Nephron progenitor cell (in vitro differentiated cells): Measurements from ENCODE around the gene SSRP1.

Experiments used
- DNase-seq: peaks from one replicate; pipeline ENCODE4 v3.0.0; 2021
- H3K27ac Mint-ChIP-seq: 2 replicates; pipeline ENCODE4 v1.8.0; 2021; ENCODE audit warnings: mild to moderate bottlenecking, moderate library complexity, mixed read lengths
- H3K27me3 Mint-ChIP-seq: 2 replicates; pipeline ENCODE4 v1.8.0; 2021; ENCODE audit warnings: mild to moderate bottlenecking, low read depth, mixed read lengths; ENCODE audit not compliant: poor library complexity
- H3K36me3 Mint-ChIP-seq: 2 replicates; pipeline ENCODE4 v1.8.0; 2021; ENCODE audit warnings: low read depth, mixed read lengths
- H3K4me1 Mint-ChIP-seq: 2 replicates; pipeline ENCODE4 v1.8.0; 2021; ENCODE audit warnings: mixed read lengths
- H3K4me3 Mint-ChIP-seq: 2 replicates; pipeline ENCODE4 v1.8.0; 2021; ENCODE audit warnings: mild to moderate bottlenecking, moderate library complexity, mixed read lengths
- H3K9me3 Mint-ChIP-seq: 2 replicates; pipeline ENCODE4 v1.8.0; 2021; ENCODE audit warnings: mild to moderate bottlenecking, moderate library complexity, mixed read lengths
- CTCF ChIP-seq: fragments of 200-600 bp; sonication (generic); IDR thresholded peaks from 2 replicates; pipeline ENCODE4 v1.5.0; 2021; ENCODE audit warnings: antibody characterized with exemption

SSRP1 gene, protein sequence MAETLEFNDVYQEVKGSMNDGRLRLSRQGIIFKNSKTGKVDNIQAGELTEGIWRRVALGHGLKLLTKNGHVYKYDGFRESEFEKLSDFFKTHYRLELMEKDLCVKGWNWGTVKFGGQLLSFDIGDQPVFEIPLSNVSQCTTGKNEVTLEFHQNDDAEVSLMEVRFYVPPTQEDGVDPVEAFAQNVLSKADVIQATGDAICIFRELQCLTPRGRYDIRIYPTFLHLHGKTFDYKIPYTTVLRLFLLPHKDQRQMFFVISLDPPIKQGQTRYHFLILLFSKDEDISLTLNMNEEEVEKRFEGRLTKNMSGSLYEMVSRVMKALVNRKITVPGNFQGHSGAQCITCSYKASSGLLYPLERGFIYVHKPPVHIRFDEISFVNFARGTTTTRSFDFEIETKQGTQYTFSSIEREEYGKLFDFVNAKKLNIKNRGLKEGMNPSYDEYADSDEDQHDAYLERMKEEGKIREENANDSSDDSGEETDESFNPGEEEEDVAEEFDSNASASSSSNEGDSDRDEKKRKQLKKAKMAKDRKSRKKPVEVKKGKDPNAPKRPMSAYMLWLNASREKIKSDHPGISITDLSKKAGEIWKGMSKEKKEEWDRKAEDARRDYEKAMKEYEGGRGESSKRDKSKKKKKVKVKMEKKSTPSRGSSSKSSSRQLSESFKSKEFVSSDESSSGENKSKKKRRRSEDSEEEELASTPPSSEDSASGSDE

DNA sequence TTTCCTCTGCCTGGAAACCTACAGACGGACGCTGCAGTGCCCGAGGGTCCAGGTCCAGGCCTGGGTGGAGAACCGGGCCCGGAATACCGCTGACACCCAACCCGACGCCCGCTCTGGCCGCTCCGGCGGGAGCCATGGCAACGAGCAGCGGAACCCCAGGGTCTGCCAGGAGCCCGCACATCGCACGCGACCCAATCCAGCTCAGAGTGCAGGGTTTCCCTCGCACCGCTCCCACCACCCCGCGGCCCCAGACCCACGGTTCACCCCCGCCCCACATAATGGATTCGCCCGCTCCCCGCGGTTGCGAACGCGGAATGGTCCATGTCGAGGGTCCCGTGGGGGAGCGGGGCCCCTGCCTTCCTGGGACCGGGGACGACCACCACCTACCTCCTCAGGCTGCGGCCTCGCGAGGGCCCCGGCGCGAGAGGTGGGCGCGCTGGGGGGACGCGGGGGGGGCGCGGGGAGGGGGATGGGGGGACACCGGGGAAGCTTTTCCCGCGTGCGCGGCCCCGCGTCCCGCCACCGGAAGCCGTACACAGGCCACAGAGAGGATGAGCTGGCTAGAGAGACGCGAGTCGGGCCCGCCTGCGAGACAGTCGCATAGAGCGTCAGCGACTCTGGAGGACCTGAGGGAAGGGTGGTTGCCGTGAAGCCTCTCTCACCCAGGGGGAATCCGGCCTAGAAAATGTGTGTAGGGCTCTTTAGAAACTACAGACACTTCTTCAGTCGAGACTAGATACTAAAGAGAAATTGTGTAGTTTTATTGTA is at the start of gene SSRP1:
SSRP1 (minus strand) TSS at position 550 of the 768 bp plus-strand sequence. CDS start 771 bp downstream, outside the sequence.
- peaks cover 70% of the 10 kb centered on the region for H3K4me1 Mint-ChIP-seq
- peaks cover 36% of the 10 kb centered on the region for H3K36me3 Mint-ChIP-seq
- peak within 1 kb of the TSS; percentile 96 for H3K27ac Mint-ChIP-seq
- peak within 1 kb of the TSS; percentile 92 for H3K4me3 Mint-ChIP-seq
- H3K9me3 Mint-ChIP-seq: no peaks in the 10 kb centered on the region
- peak; percentile 82 for DNase-seq
- TF ChIP-seq CTCF: no peak
- H3K27me3 Mint-ChIP-seq: no peaks in the 10 kb centered on the region

DNA sequence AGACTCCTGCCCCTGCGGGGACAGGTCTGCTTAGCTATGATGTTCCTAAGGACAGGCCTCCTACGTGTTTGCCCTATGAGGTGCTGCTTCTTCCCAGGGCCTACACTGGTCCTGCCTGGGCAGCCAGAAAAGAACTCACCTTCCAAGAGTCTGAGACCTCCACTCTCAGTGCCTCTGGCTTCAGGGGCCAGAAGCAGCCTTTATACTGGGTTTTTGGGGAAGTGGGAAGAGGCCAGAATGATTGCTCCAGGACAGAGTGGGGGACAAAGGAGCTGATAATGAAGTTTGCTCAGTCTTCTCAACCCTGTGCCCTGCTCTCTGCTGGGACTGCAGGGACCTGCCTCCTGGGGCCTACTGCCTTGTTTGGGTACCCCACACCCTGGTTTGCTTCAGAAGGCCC is 45.3 kb upstream of the SSRP1 start, which contains the start of gene PRG3:
PRG3 (minus strand) TSS at position 176 of the 400 bp plus-strand sequence. CDS start 442 bp downstream, outside the sequence.
- TF ChIP-seq CTCF: no peak
- Mint-ChIP-seq H3K36me3 (no peaks in the 10 kb centered on the region), H3K27me3 (peaks cover 42% of the 10 kb centered on the region), H3K9me3 (no peaks in the 10 kb centered on the region), H3K4me1 (peaks cover 16% of the 10 kb centered on the region), H3K4me3 (no peak within 1 kb of the TSS), H3K27ac (peak within 1 kb of the TSS; percentile 21)
- DNase-seq: no peak

- Mint-ChIP-seq H3K4me1 (peaks cover 10% of the 10 kb centered on the region), H3K36me3 (no peaks in the 10 kb centered on the region), H3K27me3 (peaks cover 39% of the 10 kb centered on the region), H3K9me3 (no peaks in the 10 kb centered on the region), H3K4me3 (no peak overlapping the region), H3K27ac (no peak overlapping the region)
- no peak for TF ChIP-seq CTCF
- peak; percentile 82 for DNase-seq
Observed at GRCh38 chr11:57379732-57380131, 44.0 kb upstream of the SSRP1 start.

DNA sequence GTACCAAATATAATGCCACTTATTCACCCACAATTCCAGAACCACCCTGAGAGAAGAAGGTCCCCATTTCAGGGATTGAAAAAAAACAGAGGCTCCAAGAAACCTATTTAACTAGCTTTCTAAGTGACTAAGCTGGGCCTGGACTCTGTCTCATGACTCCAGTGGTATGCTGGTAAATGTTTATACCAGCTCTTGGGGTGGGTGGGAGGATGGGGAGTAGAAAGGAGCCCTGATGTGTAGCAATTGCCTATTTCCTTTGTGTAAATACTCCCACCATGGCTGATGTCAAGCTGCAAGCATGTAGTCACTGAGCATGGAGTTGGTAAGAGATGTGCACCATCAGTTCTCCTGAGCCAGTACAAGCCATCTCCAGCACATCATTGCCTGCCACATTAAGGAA is 42.5 kb upstream of the SSRP1 start:
- Mint-ChIP-seq H3K4me1 (peaks cover 10% of the 10 kb centered on the region), H3K36me3 (no peaks in the 10 kb centered on the region), H3K27ac (no peak overlapping the region), H3K4me3 (no peak overlapping the region), H3K27me3 (peaks cover 39% of the 10 kb centered on the region), H3K9me3 (no peaks in the 10 kb centered on the region)
- DNase-seq: no peak
- no peak for TF ChIP-seq CTCF

GRCh38 chr11:57377107-57377506 is 41.4 kb upstream of the SSRP1 start:
- Mint-ChIP-seq H3K9me3 (no peaks in the 10 kb centered on the region), H3K27ac (no peak overlapping the region), H3K4me3 (peak overlapping the region; percentile 7), H3K36me3 (no peaks in the 10 kb centered on the region), H3K4me1 (peaks cover 10% of the 10 kb centered on the region), H3K27me3 (peaks cover 34% of the 10 kb centered on the region)
- no peak for TF ChIP-seq CTCF
- no peak for DNase-seq
